GM20000 (cell line): ENCODE results near the gene GOT1.

ENCODE experiments used
- DNase-seq: peaks from one replicate; pipeline ENCODE4 v3.0.0; 2012; ENCODE audit warnings: low spot score
- CTCF ChIP-seq: IDR thresholded peaks from 2 replicates; pipeline ENCODE4 v1.5.1; 2012; ENCODE audit warnings: mild to moderate bottlenecking, control low read depth; ENCODE audit errors: extremely low read depth, missing control alignments

Gene GOT1

GRCh38 chr10:99425204-99425603, 5.2 kb downstream of the GOT1 start:
- DNase-seq: no peak
- TF ChIP-seq CTCF: no peak

- DNase-seq: no peak
- TF ChIP-seq CTCF: no peak
Observed at GRCh38 chr10:99424656-99425055, 5.8 kb downstream of the GOT1 start.

GRCh38 chr10:99422529-99423096, 7.8 kb downstream of the GOT1 start:
- no peak for DNase-seq

GRCh38 chr10:99421233-99421739, 9.1 kb downstream of the GOT1 start:
- DNase-seq: no peak
- no peak for TF ChIP-seq CTCF

More at GRCh38 chr10:99422529-99423096, 7.8 kb downstream of the GOT1 start:
- no peak for TF ChIP-seq CTCF

GRCh38 chr10:99419688-99420087, 10.7 kb downstream of the GOT1 start:
- no peak for DNase-seq
- TF ChIP-seq CTCF: no peak

- TF ChIP-seq CTCF: no peak
- DNase-seq: no peak
Observed at GRCh38 chr10:99418910-99419624, 11.4 kb downstream of the GOT1 start.

GRCh38 chr10:99412099-99412498, 18.3 kb downstream of the GOT1 start:
- no peak for DNase-seq
- no peak for TF ChIP-seq CTCF
